Prostate gland (tissue), 2 donors: ENCODE results near the gene KMT2C.
"Not testable (repeated sequence)": the region's sequence is repeated elsewhere in the genome, so short reads cannot be mapped to it uniquely, and the experiment has no call there.

Source experiments
- POLR2A ChIP-seq: fragments of 450-650 bp; IDR thresholded peaks from one replicate; pipeline ENCODE4 v1.6.1; 2016; ENCODE audit warnings: antibody characterized with exemption, mild to moderate bottlenecking
- POLR2AphosphoS5 ChIP-seq: sonication (generic); formaldehyde crosslinking; IDR thresholded peaks from one replicate; pipeline ENCODE4 v1.6.1; 2017; ENCODE audit warnings: antibody characterized with exemption
- TF ChIP-seq, protein P1 (sequence below), 4 experiments: fragments of 200-600 bp in 2 of 4; fragments of 450-650 bp in 2 of 4; sonication (generic) in 2 of 4; IDR thresholded peaks; 1 replicate in 3 of 4; 2 replicates in 1 of 4; pipeline ENCODE4 v1.5.1; 2016 to 2019; ENCODE audit warnings: antibody characterized with exemption in 4 of 4, mild to moderate bottlenecking in 2 of 4, moderate library complexity in 2 of 4

DNA sequence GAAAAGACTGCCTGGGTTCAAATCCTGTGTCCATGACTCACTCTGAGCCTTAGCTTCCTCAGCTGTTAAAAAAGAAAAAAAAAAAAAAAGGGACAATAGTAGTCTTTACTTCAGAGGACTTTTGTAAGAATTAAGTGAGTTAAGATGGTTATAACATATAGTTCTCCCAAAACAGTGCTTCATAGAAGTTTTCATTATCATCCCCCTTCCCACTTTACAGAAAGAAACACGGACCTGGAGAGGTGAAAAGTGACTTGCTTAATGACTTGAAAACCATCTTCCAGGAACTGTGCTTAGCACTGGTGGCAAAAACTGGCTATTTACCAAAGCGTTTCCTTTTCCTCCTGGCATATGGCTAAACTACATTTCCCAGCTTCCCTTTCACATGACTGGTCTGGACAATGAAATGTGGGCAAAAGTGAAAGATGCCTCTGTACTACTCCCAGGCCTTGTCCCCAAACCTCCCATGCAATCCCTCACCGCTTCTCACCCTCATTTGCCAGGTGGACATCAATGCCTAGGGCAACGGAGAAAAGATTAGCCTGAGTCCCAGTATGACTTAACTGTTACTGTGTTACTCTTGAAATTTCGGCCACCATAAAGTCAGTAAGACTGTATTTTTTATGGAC, 49.6 kb downstream of the KMT2C start:
- TF ChIP-seq, protein P1, sequence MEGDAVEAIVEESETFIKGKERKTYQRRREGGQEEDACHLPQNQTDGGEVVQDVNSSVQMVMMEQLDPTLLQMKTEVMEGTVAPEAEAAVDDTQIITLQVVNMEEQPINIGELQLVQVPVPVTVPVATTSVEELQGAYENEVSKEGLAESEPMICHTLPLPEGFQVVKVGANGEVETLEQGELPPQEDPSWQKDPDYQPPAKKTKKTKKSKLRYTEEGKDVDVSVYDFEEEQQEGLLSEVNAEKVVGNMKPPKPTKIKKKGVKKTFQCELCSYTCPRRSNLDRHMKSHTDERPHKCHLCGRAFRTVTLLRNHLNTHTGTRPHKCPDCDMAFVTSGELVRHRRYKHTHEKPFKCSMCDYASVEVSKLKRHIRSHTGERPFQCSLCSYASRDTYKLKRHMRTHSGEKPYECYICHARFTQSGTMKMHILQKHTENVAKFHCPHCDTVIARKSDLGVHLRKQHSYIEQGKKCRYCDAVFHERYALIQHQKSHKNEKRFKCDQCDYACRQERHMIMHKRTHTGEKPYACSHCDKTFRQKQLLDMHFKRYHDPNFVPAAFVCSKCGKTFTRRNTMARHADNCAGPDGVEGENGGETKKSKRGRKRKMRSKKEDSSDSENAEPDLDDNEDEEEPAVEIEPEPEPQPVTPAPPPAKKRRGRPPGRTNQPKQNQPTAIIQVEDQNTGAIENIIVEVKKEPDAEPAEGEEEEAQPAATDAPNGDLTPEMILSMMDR (IDR thresholded peaks at IDR 0.05) = not testable (repeated sequence)
- TF ChIP-seq POLR2AphosphoS5, POLR2A: not testable (repeated sequence)
